Mucosa of rectum (tissue), 2 donors: ENCODE results near the gene SIK3.

ENCODE experiments used
- H3K27ac ChIP-seq, 2 donors: one replicate each; pipeline ENCODE4 v1.7.0; 2013; ENCODE audit warnings: inconsistent platforms in 2 of 2, low read depth in 2 of 2, low read length in 2 of 2
- H3K27me3 ChIP-seq, 2 donors: one replicate each; pipeline ENCODE4 v1.7.0; 2013; ENCODE audit warnings: low read length in 2 of 2; ENCODE audit not compliant: control insufficient read depth in 2 of 2, insufficient read depth in 2 of 2
- H3K36me3 ChIP-seq, 2 donors: one replicate each; pipeline ENCODE4 v1.7.0; 2013; ENCODE audit warnings: low read length in 2 of 2; ENCODE audit not compliant: control insufficient read depth in 2 of 2, insufficient read depth in 2 of 2
- H3K4me1 ChIP-seq, 2 donors: one replicate each; pipeline ENCODE4 v1.7.0; 2013; ENCODE audit warnings: low read length in 2 of 2, mild to moderate bottlenecking in 1 of 2; ENCODE audit not compliant: control insufficient read depth in 2 of 2, insufficient read depth in 2 of 2
- H3K4me3 ChIP-seq, 2 donors: one replicate each; pipeline ENCODE4 v1.7.0; 2013; ENCODE audit warnings: low read length in 2 of 2
- H3K9ac ChIP-seq, 2 donors: one replicate each; pipeline ENCODE4 v1.7.0; 2013; ENCODE audit warnings: low read length in 2 of 2, low read depth in 1 of 2, mild to moderate bottlenecking in 1 of 2
- H3K9me3 ChIP-seq, 2 donors: one replicate each; pipeline ENCODE4 v1.7.0; 2013; ENCODE audit warnings: low read length in 2 of 2; ENCODE audit not compliant: control insufficient read depth in 2 of 2
- donor health status: healthy.
- donor health status: Normal muscosa, but diverticular disease.

Gene SIK3

GRCh38 chr11:117080370-117080769 is 17.9 kb downstream of the SIK3 start:
- H3K4me3 ChIP-seq: no peak overlapping the region
- no peak overlapping the region for H3K27ac ChIP-seq
- no peaks in the 10 kb centered on the region for H3K27me3 ChIP-seq
- H3K9me3 ChIP-seq: no peaks in the 10 kb centered on the region
- peaks cover 0 to 2% of the 10 kb centered on the region in 2 donors for H3K36me3 ChIP-seq
- H3K9ac ChIP-seq: no peak overlapping the region
- H3K4me1 ChIP-seq: peaks cover 5% of the 10 kb centered on the region in 2 donors

DNA sequence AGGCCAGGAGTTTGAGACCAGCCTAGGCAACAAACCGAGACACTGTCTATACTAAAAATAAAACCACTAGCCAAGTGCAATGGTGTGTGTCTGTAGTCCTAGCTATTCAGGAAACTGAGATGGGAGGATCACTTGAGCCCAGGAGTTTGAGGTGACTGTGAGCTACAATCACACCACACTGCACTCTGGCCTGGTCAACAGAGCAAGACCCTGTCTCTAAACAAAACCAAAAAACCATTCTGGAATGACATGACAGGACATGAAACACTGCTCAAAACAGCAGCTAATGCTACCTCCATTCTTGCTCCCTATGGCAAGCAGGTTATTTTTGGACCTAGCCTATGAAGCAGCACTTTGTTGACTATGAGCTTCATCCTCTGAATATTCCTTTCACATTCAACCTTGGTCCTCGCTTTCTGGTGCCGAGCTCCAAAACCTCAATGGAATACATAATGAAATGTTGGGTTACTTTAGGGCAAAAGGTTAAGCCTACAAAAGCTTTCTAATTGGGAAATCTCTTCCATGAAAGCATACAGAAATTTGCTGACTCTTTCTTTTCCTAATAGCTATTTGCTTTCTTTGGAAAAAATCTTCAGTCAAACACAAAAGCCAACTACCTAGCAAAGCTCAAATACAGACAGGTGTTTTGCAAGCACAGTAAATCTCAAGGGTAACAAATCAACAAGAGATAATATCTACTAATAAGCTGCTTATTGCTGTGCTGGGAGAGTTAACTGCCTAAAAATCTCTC is 21.1 kb downstream of the SIK3 start:
- Histone ChIP-seq H3K27ac (no peak overlapping the region), H3K36me3 (no peaks in the 10 kb centered on the region), H3K9ac (no peak overlapping the region), H3K27me3 (no peaks in the 10 kb centered on the region), H3K4me1 (peaks cover 5 to 10% of the 10 kb centered on the region in 2 donors), H3K4me3 (no peak overlapping the region), H3K9me3 (no peaks in the 10 kb centered on the region)

DNA sequence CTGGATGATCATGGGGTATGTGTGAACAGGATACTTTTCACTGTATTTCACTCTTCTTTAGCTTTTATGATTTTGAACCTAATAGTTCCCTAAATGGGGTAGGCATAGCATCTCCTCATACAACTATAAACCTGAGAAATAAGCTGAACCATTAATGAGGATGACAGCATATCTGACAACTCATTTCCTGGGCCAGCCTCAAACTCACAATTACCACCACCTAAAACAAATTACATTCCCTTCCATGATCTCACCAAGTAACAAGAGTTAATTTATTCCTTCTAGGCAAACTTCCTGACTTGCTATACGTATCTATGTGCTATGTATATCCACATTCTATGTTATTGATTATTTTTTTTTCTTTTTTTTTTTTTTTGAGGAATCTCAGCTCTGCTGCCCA is 23.0 kb downstream of the SIK3 start:
- H3K4me1 ChIP-seq: peaks cover 5 to 17% of the 10 kb centered on the region in 2 donors
- no peaks in the 10 kb centered on the region for H3K27me3 ChIP-seq
- H3K9ac ChIP-seq: no peak overlapping the region
- H3K27ac ChIP-seq: no peak overlapping the region
- H3K9me3 ChIP-seq: no peaks in the 10 kb centered on the region
- no peak overlapping the region for H3K4me3 ChIP-seq
- no peaks in the 10 kb centered on the region for H3K36me3 ChIP-seq

- Histone ChIP-seq H3K4me1 (peaks cover 5 to 17% of the 10 kb centered on the region in 2 donors), H3K27me3 (no peaks in the 10 kb centered on the region), H3K36me3 (no peaks in the 10 kb centered on the region), H3K4me3 (no peak overlapping the region), H3K9ac (no peak overlapping the region), H3K27ac (no peak overlapping the region), H3K9me3 (no peaks in the 10 kb centered on the region)
These were observed 24.1 kb downstream of the SIK3 start for GRCh38 chr11:117074119-117074518.

GRCh38 chr11:117073539-117073938 is 24.7 kb downstream of the SIK3 start:
- H3K36me3 ChIP-seq: no peaks in the 10 kb centered on the region
- H3K9ac ChIP-seq: no peak overlapping the region
- peaks cover 5 to 17% of the 10 kb centered on the region in 2 donors for H3K4me1 ChIP-seq
- no peaks in the 10 kb centered on the region for H3K9me3 ChIP-seq
- no peaks in the 10 kb centered on the region for H3K27me3 ChIP-seq
- no peak overlapping the region for H3K27ac ChIP-seq
- H3K4me3 ChIP-seq: no peak overlapping the region

DNA sequence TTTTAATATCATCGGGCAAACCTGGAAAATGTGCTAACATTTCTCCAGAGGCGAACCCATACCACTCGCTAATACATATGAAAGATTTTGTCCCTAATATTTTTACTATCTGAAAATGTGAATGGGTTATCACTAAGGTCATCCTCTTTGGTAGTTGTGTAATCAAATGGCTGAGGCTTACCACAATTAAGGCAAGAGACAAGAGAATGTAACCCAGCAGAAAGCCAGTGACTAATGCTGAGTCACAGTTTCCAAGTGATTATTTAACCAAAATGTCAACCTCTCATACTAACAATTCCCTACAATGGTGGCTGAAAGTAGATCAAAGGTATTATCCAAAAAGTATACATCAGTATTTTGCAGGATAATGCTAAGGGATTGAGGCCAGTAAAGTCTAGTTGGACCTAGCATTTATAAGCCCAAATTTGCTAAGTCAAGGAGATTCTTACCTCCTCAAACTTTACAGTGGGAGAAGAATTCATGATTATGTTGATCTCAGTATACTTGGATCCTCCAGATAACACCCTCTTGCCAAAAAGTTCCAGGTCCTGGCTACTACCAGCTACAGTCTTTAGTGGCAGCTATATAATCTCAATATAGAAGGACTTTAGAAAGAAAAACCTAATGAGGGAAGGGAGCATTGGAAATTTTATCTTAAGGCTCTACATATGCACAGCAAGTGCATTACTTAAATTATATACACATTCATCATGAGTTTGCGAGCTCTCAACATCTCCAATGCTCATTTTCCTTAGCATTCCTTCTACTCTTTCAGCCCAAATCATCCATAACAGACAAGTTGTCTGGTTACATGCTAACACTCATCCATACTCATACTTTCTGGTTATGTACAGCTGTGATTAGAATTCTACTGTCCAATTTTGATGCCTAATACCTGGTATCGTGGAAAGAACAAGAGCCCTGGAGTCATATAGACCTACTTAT is 25.4 kb downstream of the SIK3 start:
- no peak overlapping the region for H3K9ac ChIP-seq
- H3K4me3 ChIP-seq: no peak overlapping the region
- no peaks in the 10 kb centered on the region for H3K27me3 ChIP-seq
- peaks cover 5 to 17% of the 10 kb centered on the region in 2 donors for H3K4me1 ChIP-seq
- H3K27ac ChIP-seq: no peak overlapping the region
- no peaks in the 10 kb centered on the region for H3K36me3 ChIP-seq
- H3K9me3 ChIP-seq: no peaks in the 10 kb centered on the region

- H3K36me3 ChIP-seq: no peaks in the 10 kb centered on the region
- no peaks in the 10 kb centered on the region for H3K9me3 ChIP-seq
- H3K9ac ChIP-seq: no peak overlapping the region
- H3K27ac ChIP-seq: no peak overlapping the region
- peaks cover 5 to 13% of the 10 kb centered on the region in 2 donors for H3K4me1 ChIP-seq
- no peaks in the 10 kb centered on the region for H3K27me3 ChIP-seq
- H3K4me3 ChIP-seq: no peak overlapping the region
These were observed 26.9 kb downstream of the SIK3 start for GRCh38 chr11:117071344-117071787.

DNA sequence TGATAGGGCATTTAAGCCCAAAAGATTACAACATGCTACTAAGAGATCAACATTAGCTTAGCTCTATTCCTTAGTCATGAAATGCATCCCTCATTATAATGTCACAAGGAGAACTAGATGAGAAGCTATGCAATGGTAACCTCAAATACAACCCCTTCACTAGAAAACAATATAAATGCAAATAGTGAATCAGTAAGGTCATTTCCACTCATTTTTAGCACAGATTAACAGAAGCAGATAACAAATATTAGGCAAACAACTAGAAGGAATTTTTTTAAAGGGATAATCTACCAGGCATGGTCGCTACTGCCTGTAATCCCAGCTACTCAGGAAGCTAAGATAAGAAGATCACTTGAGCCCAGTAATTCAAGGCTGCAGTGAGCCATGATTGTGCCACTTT is 28.2 kb downstream of the SIK3 start:
- H3K36me3 ChIP-seq: no peaks in the 10 kb centered on the region
- H3K4me3 ChIP-seq: no peak overlapping the region
- H3K27ac ChIP-seq: no peak overlapping the region
- H3K9me3 ChIP-seq: no peaks in the 10 kb centered on the region
- H3K9ac ChIP-seq: no peak overlapping the region
- H3K27me3 ChIP-seq: no peaks in the 10 kb centered on the region
- H3K4me1 ChIP-seq: peaks cover 5 to 13% of the 10 kb centered on the region in 2 donors

GRCh38 chr11:117068303-117068860 is 29.8 kb downstream of the SIK3 start:
- H3K9me3 ChIP-seq: no peaks in the 10 kb centered on the region
- H3K9ac ChIP-seq: no peak overlapping the region
- H3K4me1 ChIP-seq: peaks cover 5 to 13% of the 10 kb centered on the region in 2 donors
- no peak overlapping the region for H3K27ac ChIP-seq
- no peaks in the 10 kb centered on the region for H3K36me3 ChIP-seq
- H3K27me3 ChIP-seq: no peaks in the 10 kb centered on the region
- no peak overlapping the region for H3K4me3 ChIP-seq

DNA sequence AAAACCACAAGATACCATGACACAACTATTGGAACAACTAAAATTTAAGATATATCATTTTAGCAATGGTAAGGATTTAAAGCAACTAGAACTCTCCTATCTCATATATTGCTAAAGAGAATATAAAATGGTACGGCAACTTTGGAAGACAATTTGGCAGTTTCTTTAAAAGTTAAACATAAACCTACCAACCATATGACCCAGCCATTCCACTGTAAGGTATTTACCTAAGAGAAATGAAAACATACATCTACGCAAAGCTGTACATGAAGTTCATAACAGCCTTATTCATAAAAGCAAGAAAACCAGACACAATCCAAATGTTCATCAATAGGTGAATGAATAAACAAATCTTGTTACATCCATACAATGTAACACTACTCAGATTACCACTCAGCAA is 31.3 kb downstream of the SIK3 start:
- peaks cover 5 to 9% of the 10 kb centered on the region in 2 donors for H3K4me1 ChIP-seq
- no peak overlapping the region for H3K27ac ChIP-seq
- no peak overlapping the region for H3K4me3 ChIP-seq

More for the DNA sequence above, 31.3 kb downstream of the SIK3 start:
- Histone ChIP-seq H3K36me3 (no peaks in the 10 kb centered on the region), H3K9me3 (no peaks in the 10 kb centered on the region), H3K9ac (no peak overlapping the region), H3K27me3 (no peaks in the 10 kb centered on the region)
